ENCODE data around the gene NDUFC2. TPM values are rescaled to one million over a fixed set of nuclear protein-coding genes. Genes with fewer than 3 reads are reported as not detected.
"Not testable (repeated sequence)": the region's sequence is repeated elsewhere in the genome, so short reads cannot be mapped to it uniquely, and the experiment has no call there.

Gene NDUFC2
- total RNA-seq, 4 donors from 2014 or later = 205 to 342 (median 228) TPM

DNA sequence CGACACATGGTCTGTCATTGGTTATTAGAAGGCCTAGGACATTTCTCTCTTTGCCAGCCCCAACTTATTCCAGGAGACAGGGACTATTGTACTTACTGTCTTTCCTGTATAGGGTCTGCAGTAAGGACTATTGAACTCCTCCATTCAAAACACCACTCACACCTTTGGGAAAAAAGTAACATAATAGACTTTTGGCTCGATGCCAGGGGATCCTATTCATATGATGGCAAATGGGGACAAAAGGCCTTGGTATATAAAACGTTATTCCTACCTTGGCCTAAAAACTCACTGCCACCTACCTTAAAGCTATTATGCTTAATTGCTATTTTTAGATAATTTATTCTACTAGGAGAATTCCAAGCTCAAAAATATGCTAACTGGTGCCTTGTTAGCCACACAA lies 6.3 kb upstream of the NDUFC2 start:
- no peaks in the 10 kb centered on the region for H3K27me3 ChIP-seq
- H3K9me3 ChIP-seq = no peaks in the 10 kb centered on the region
- no peak overlapping the region for H3K4me3 ChIP-seq (replicated peaks in 1 of 3)
- H3K27ac ChIP-seq = no peak overlapping the region
- no peak for TF ChIP-seq POLR2A (IDR thresholded peaks at IDR 0.05)
- TF ChIP-seq, protein P1, sequence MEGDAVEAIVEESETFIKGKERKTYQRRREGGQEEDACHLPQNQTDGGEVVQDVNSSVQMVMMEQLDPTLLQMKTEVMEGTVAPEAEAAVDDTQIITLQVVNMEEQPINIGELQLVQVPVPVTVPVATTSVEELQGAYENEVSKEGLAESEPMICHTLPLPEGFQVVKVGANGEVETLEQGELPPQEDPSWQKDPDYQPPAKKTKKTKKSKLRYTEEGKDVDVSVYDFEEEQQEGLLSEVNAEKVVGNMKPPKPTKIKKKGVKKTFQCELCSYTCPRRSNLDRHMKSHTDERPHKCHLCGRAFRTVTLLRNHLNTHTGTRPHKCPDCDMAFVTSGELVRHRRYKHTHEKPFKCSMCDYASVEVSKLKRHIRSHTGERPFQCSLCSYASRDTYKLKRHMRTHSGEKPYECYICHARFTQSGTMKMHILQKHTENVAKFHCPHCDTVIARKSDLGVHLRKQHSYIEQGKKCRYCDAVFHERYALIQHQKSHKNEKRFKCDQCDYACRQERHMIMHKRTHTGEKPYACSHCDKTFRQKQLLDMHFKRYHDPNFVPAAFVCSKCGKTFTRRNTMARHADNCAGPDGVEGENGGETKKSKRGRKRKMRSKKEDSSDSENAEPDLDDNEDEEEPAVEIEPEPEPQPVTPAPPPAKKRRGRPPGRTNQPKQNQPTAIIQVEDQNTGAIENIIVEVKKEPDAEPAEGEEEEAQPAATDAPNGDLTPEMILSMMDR (IDR thresholded peaks at IDR 0.05) = no peak
- 63 to 64% methylated on average over 3 of the region's 3 CpGs for WGBS, 2 donors
- intact Hi-C loops (cut with DNase I) = loop anchor here (10.0 kb wide), 1 partner anchor 339 kb away; no protein-coding TSS in a partner anchor
- no peak for DNase-seq
- no peaks in the 10 kb centered on the region for H3K36me3 ChIP-seq
- H3K4me1 ChIP-seq = no peaks in the 10 kb centered on the region

DNA sequence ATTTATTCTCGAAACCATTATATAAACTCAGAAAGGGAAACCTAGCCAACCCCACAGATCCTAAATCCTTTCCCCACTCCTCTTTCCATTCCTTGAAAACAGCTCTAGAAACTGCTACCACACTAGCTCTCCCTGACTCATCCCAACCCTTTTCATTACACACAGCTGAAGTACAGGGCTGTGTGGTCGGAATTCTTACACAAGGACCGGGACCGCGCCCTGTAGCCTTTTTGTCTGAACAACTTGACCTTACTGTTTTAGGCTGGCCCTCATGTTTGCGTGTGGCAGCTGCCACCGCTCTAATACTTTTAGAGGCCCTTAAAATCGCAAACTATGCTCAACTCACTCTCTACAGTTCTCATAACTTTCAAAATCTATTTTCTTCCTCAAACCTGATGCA lies 4.8 kb upstream of the NDUFC2 start:
- intact Hi-C loops (cut with DNase I) = loop anchor here (10.0 kb wide), 1 partner anchor 340 kb away; no protein-coding TSS in a partner anchor
- not testable (repeated sequence) for H3K27me3 ChIP-seq; H3K4me1 ChIP-seq; H3K36me3 ChIP-seq; H3K27ac ChIP-seq; H3K4me3 ChIP-seq (replicated peaks in 1 of 3); DNase-seq; H3K9me3 ChIP-seq
- WGBS, 2 donors = 87 to 95% methylated on average over 8 of the region's 8 CpGs

DNA sequence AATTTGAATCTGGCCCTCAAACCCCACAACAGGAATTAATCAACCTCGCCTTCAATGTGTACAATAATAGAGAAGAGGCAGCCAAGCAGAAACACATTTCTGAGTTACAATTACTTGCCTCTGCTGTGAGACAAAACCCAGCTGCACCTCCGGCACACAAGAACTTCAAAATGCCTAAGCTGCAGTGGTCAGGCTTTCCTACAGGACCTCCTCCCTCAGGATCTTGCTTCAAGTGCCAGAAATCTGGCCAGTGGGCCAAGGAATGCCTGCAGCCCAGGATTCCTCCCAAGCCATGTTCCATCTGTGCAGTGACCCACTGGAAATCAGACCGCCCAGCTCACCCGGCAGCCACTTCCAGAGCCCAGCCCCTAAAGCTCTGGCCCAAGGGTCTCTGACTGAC lies 3.4 kb upstream of the NDUFC2 start:
- peak in 1 of 2 donors; percentile 16 for DNase-seq
- Histone ChIP-seq H3K27me3 (no peaks in the 10 kb centered on the region), H3K4me1 (peaks cover 8 to 12% of the 10 kb centered on the region in 2 donors), H3K36me3 (no peaks in the 10 kb centered on the region), H3K27ac (no peak overlapping the region), H3K4me3 (replicated peaks in 1 of 3) (no peak overlapping the region), H3K9me3 (no peaks in the 10 kb centered on the region)
- TF ChIP-seq POLR2A (IDR thresholded peaks at IDR 0.05) = no peak
- TF ChIP-seq, protein P1 (IDR thresholded peaks at IDR 0.05) = no peak
- WGBS, 2 donors = 54 to 57% methylated on average over 4 of the region's 4 CpGs
- intact Hi-C loops (cut with DNase I) = loop anchor here (10.0 kb wide), 1 partner anchor 342 kb away; no protein-coding TSS in a partner anchor

DNA sequence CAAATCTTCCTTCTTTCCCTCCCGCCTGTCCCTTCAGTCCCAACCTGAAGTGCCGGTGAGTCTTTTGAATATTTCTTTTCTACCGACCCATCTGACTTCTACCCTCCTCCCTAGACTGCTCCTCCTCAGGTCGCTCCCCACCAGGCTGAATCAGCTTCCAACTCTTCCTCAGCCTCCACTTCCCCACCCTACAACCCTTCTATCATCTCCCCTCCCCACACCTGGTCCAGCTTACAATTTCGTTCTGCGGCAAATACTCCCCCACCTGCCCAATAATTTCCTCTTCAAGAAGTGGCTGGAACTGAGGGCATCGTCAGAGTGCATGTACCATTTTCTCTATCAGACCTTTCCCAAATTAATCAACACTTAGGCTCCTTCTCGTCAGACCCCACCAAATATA lies 2.5 kb upstream of the NDUFC2 start:
- no peaks in the 10 kb centered on the region for H3K27me3 ChIP-seq
- no peaks in the 10 kb centered on the region for H3K36me3 ChIP-seq
- H3K4me3 ChIP-seq (replicated peaks in 1 of 3) = no peak overlapping the region
- no peak overlapping the region for H3K27ac ChIP-seq
- intact Hi-C loops (cut with DNase I) = loop anchor here (10.0 kb wide), 1 partner anchor 343 kb away; no protein-coding TSS in a partner anchor
- no peak for DNase-seq
- no peak for TF ChIP-seq POLR2A (IDR thresholded peaks at IDR 0.05)
- TF ChIP-seq, protein P1 (IDR thresholded peaks at IDR 0.05) = no peak
- peaks cover 17 to 20% of the 10 kb centered on the region in 2 donors for H3K4me1 ChIP-seq
- no peaks in the 10 kb centered on the region for H3K9me3 ChIP-seq
- 83 to 84% methylated on average over 8 of the region's 8 CpGs for WGBS, 2 donors

DNA sequence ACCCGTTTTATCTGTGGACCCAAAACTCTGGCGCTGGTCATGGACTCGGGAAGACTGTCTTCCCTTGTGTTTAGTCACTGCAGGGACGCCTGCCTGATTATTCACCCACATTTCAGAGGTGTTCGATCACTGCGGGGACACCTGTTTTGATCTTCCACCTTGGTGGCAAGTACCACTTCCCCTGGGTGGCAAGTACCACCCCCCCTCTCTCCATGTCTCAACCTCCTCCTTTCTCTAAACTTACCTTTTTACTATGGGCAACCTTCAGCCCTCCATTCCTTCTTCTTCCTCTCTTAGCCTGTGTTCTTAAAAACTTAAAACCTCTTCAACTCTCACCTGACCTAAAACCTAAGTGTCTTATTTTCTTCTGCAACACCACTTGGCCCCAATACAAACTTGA lies 1.9 kb upstream of the NDUFC2 start:
- no peak for DNase-seq
- no peak overlapping the region for H3K27ac ChIP-seq
- peaks cover 22 to 26% of the 10 kb centered on the region in 2 donors for H3K4me1 ChIP-seq
- H3K9me3 ChIP-seq = no peaks in the 10 kb centered on the region
- intact Hi-C loops (cut with DNase I) = loop anchor here (10.0 kb wide), 1 partner anchor 343 kb away; no protein-coding TSS in a partner anchor
- no peak overlapping the region for H3K4me3 ChIP-seq (replicated peaks in 1 of 3)
- H3K27me3 ChIP-seq = no peaks in the 10 kb centered on the region
- TF ChIP-seq, protein P1 (IDR thresholded peaks at IDR 0.05) = no peak
- no peak for TF ChIP-seq POLR2A (IDR thresholded peaks at IDR 0.05)
- WGBS, 2 donors = 63 to 73% methylated on average over 6 of the region's 6 CpGs
- no peaks in the 10 kb centered on the region for H3K36me3 ChIP-seq
